ENCODE data around the gene CLDN20. TPM values are rescaled to one million over a fixed set of nuclear protein-coding genes. Genes with fewer than 3 reads are reported as not detected.

The CLDN20 gene
- total and polyA plus RNA-seq, 11 donors, result 0.30 TPM; not detected in 10

- no peaks in the 10 kb centered on the region for H3K9me3 ChIP-seq
- DNase-seq (no peak), ATAC-seq (no peak)
- intact Hi-C loops (cut with DNase I), result no loop called here
- H3K27ac ChIP-seq, result no peak overlapping the region
- TF ChIP-seq CTCF (IDR thresholded peaks at IDR 0.05), result no peak
- TF ChIP-seq POLR2A (IDR thresholded peaks at IDR 0.05), result no peak
- H3K36me3 ChIP-seq, result peaks cover 0 to 63% (median 40%) of the 10 kb centered on the region in 9 donors
- peaks cover 0 to 12% (median 0%) of the 10 kb centered on the region in 12 donors for H3K4me1 ChIP-seq
- WGBS, 4 donors, result 75 to 89% (median 85%) methylated on average over 3 of the region's 3 CpGs
- H3K4me3 ChIP-seq, result no peak overlapping the region
- no peaks in the 10 kb centered on the region for H3K27me3 ChIP-seq
Measured at GRCh38 chr6:155291291-155291690, 27.5 kb downstream of the CLDN20 start.

- no peak overlapping the region for H3K4me3 ChIP-seq
- 71 to 84% (median 78%) methylated on average over 5 of the region's 5 CpGs for WGBS, 4 donors
- TF ChIP-seq CTCF (IDR thresholded peaks at IDR 0.05) (no peak), POLR2A (IDR thresholded peaks at IDR 0.05) (no peak)
- H3K36me3 ChIP-seq, result peaks cover 0 to 71% (median 48%) of the 10 kb centered on the region in 9 donors
- DNase-seq (no peak), ATAC-seq (no peak)
- no peak overlapping the region for H3K27ac ChIP-seq
- peaks cover 0 to 10% (median 0%) of the 10 kb centered on the region in 12 donors for H3K4me1 ChIP-seq
- intact Hi-C loops (cut with DNase I), result no loop called here
- H3K9me3 ChIP-seq, result no peaks in the 10 kb centered on the region
- H3K27me3 ChIP-seq, result no peaks in the 10 kb centered on the region
Measured at GRCh38 chr6:155292711-155293110, 28.9 kb downstream of the CLDN20 start.

GRCh38 chr6:155297669-155298068 is 33.9 kb downstream of the CLDN20 start:
- intact Hi-C loops (cut with DNase I), result no loop called here
- H3K4me3 ChIP-seq, result no peak overlapping the region
- DNase-seq (no peak), ATAC-seq (no peak)
- no peaks in the 10 kb centered on the region for H3K4me1 ChIP-seq
- TF ChIP-seq POLR2A (IDR thresholded peaks at IDR 0.05) (no peak), CTCF (IDR thresholded peaks at IDR 0.05) (no peak)
- H3K27ac ChIP-seq, result no peak overlapping the region
- 90 to 94% (median 92%) methylated on average over 3 of the region's 3 CpGs for WGBS, 4 donors
- peaks cover 0 to 74% (median 43%) of the 10 kb centered on the region in 9 donors for H3K36me3 ChIP-seq
- no peaks in the 10 kb centered on the region for H3K9me3 ChIP-seq
- no peaks in the 10 kb centered on the region for H3K27me3 ChIP-seq

- H3K27me3 ChIP-seq, result no peaks in the 10 kb centered on the region
- H3K9me3 ChIP-seq, result no peaks in the 10 kb centered on the region
- no peak overlapping the region for H3K27ac ChIP-seq
- no peak overlapping the region for H3K4me3 ChIP-seq
- no peak for TF ChIP-seq CTCF (IDR thresholded peaks at IDR 0.05)
- TF ChIP-seq POLR2A (IDR thresholded peaks at IDR 0.05), result no peak
- DNase-seq, result no peak
- intact Hi-C loops (cut with DNase I), result no loop called here
- no peak for ATAC-seq
- 92 to 95% (median 95%) methylated on average over 2 of the region's 2 CpGs for WGBS, 4 donors
- H3K4me1 ChIP-seq, result peaks cover 0 to 4% (median 0%) of the 10 kb centered on the region in 12 donors
- peaks cover 0 to 75% (median 21%) of the 10 kb centered on the region in 9 donors for H3K36me3 ChIP-seq
Measured at GRCh38 chr6:155301867-155302266, 38.1 kb downstream of the CLDN20 start.

Data from heart left ventricle (tissue), 16 donors.